G401.6 (cell line): ENCODE results near the gene PARD3.
"Not testable (repeated sequence)": the region's sequence is repeated elsewhere in the genome, so short reads cannot be mapped to it uniquely, and the experiment has no call there.

Source experiments
- FAIRE-seq: peaks from 2 replicates; lab custom pipeline; 2012; peaks lifted over from hg19 to GRCh38; lab: Jason Lieb, UNC

The PARD3 gene

DNA sequence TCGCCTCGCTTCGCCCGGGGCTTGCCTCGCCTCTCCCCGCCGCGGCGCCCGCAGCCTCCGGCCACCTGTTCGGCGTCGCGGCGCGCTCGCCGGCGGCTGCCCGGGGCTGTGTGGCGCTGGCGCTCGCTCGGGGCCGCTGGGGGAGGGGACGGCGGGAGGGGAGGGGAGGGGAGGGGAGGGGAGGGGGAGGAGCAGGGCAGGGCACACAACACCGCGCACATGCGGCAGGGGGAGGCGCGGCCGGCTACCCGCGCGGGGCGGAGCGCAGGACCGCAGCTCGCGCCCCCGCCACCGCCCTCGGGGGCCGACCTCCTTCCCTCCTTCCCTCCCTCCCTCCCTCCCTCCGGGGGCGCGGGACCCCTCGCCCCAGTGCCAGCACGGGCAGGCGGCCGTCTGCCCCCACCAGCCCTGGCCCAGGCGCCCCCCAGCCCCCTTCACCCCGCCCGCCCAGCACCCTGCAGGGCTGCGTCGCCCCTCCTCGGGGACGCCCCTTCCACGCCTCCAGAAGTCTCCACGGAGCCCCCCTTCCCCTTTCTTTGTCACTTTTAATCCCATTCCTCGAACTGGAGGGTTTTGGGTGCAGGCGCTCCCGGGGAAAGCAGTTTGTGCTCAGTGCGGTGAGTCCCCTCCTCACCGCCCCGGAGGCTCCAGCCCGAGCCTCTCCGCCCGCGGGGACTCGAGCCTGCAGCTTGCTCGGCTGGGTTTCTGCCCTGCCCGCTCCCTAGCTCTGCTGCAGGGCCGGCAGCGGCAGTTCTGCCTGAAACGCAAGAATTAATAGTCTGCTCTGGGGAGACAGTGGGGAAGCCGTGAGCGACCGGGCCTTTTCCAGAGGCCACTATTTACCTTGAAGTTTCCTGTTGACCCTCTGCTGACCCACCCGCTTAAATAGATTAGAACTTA lies at the start of gene PARD3:
TSS of gene PARD3 (minus strand) at position 112 of the 900 bp plus-strand sequence. CDS start 301 bp downstream, outside the sequence.
- FAIRE-seq: no peak

DNA sequence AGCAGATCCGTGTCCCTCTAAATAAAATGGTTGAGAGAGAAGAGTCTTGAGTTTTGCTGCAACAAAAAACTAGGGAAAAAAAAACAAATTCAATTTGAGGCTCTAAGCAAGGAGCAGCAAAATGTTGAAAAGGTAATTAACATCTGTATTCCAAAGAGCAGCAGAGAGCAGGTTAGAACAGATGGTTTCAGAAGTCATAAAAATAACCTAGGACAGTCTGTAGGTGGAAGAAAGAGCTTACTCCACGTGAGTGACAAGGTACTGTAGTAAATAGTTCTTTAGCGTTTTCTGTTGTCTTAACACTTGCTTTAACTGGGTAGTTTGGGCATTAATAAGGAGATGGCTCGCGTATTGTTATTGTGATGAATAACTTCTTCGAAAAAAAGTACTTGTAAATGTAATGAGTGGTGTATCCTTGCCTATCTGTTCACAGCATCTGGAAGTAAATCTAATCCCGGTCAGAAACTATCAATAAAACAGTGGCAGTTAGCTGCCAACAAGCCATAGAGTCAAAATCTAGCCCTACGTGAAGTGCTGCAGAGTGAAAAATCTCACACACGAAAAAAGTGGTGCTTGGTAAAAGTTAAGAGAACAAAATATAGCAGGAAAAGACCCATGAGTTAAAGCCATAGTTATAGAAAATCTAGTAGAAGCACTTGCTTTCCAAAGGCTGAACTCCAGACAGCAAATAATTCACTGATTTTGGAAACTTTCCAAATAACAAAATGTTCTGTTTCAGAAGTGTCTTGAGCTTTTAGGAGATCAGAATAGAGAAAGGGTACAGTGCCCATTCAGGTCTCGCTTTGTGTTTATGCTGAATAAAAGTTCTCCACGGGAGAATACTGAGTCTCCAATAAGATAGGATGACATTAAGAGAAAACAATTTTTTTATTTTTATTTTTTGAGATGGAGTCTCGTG lies 49.3 kb upstream of the PARD3 start:
- FAIRE-seq: no peak

DNA sequence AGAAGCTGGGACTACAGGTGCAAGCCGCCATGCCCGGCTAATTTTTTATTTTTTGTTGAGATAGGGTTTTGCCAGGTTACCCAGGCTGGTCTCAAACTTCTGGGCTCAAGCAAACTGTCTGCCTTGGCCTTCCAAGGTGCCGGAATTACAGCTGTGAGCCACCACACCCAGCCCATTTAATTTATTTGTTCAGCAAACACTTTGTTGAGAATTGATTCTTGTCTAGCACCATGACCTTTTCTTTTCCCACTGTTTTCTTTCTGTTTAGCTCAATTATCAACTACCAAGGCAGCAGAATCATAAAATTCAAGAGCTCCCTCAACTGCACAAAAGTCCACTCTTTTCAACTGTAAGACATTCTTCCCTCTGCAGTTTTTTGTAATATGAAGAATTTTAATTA lies 47.8 kb upstream of the PARD3 start:
- FAIRE-seq: no peak

DNA sequence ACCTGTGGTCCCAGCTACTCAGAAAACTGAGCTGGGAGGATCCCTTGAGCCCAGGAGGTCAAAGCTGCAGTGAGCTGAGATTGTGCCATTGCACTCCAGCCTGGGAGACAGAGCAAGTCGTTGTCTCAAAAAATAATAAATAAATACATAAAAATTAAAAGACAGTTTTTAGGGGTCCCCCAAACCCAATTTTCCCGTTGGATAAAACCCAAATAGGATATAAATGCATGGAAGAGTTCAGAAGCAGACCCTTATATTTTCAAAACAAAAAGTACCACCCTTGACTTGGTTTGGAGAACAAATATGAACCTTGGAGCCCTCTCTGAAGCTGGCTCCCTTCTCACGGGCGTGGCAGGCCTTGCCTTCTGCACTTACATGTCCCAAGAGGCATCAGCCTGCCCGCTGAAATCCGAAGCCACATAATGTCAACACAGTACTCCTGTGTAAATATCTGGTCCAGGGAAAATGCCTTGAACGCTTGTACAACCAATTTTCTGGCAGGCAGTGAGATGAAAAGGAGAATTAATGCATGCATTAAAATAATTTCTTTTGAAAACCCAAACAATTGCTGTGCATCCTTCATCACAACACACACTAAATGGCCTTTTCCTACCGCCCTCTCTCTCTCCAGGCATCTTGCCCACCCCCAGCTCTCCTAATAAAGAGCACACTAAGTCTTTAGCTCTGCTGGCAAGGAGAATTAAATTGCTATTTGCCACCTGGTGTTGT lies 46.4 kb upstream of the PARD3 start:
- FAIRE-seq: no peak

DNA sequence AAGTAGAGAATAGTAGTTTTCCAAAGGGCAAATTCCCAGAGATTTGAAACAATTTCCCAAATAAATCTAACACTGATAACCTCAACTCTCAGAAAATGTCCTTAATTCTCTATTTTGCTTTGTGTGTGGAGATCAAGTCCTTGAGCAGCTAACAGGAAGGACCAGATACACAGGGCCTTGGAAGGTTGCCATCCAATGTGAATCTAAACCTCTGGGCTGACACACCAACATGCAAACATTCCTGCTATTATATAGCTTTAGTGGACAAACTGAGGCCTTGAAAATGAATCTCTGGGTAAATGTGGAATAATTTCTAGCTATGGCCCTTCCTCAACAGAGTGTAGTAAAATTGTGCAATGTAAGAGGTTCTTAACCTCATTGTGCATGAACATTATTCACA lies 44.1 kb upstream of the PARD3 start:
- no peak for FAIRE-seq

DNA sequence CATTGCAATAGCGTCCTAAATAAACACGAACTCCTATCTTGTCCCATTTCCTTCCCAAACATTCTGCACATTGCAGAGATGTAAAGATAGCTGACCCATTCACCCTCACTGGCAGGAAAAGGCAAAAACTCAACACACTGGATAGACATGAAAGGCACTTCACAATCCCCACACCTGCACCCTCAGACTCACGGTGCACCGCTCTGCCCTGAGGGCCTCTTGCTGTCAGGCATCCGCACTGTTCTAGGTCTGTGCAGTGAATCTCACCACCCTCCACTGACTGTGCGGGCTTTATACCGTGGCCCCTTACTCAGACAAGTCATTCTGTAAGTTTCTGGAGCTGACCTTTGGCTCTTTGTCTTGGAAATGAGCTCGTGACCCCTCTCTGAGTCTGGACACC lies 42.9 kb upstream of the PARD3 start:
- FAIRE-seq: no peak

DNA sequence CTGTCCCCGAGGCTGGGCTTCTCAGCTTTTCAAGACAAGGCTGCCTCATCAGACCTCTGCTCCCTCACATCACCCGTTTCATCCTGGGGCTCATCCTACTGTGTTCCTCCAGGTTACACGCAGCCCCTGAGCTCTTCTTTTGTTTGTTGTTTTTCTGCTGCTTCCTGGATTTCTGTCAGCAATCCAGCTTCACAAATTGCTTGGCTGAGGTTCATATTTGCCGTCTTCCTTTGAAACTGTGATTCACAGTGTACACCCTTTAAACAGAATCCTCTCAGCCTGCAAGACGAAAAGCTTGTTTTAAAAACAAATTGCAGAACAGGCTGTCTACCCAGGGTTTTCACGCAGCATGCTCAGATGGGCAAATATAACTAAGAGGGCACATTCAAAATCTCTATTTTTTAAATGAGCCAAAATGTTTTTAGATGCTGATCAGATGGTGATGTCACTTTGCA lies 39.1 kb upstream of the PARD3 start:
- no peak for FAIRE-seq

DNA sequence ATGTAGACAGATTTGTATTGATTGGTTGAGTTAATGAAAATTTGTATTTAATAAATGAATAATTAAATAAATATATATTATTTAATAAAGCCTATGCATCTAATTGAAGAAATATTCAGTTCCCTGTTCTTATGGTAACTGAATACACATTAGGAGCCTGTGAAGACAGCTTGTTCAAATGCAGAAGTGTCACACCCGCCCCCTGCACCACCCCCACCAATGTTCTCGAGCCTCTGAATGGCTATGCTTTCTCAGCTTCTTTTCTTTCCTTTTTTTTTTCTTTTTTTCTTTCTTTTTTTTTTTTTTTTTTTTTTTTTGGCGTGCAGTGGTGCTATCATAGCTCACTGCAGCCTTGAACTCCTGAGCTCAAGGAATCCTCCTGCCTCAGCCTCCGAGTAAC lies 38.3 kb upstream of the PARD3 start:
- no peak for FAIRE-seq

DNA sequence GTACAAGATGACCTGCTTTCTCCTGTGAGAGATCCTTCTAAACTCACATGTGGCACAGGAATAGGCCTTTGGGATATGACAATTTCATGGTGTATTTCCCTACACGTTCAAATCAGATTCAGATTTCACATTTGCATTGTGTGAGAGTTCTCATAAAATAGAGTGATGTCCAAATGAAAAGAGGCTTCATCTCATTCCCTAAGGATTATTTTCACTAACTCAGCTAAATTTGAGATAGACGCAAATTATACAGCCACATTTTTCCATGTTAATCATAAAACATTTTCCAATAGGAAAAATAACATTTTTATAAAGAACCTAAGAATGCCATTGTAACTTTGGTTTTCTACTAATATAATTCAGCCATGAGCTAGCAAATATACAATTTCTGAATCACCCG lies 35.5 kb upstream of the PARD3 start:
- no peak for FAIRE-seq

DNA sequence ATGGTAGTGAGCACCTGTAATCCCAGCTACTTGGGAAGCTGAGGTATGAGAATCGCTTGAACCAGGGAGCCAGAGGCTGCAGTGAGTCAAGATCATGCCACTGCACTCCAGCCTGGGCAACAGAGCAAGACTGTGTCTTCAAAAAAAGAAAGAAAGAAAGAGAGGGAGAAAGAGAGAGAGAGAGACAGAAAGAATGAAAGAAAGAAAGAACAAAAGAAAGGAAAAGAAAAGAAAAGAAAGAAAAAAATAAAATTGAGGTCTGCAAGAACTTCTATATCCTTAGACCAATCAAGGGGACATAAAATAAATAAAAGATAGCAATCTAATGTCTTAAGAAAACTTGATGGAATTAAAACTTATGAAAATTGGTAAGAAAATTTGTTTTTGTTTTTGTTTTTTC lies 34.9 kb upstream of the PARD3 start:
- no peak for FAIRE-seq

DNA sequence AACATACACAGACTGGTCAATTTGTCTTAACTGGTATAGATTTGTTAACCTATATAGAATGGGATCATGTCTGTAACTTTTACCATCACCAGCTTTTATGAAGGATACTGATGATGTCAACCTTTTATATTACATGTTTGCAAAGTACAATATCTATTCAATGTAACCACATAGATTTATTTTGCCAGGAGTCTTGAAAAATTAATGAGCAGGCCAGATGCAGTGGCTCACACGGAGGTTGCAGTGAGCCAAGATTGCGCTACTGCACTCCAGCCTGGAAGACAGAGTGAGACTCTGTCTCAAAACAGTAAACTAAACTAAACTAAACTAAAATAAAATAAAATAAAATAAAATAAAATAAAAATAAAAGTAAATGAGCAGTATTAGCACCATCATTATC lies 30.0 kb upstream of the PARD3 start:
- no peak for FAIRE-seq

DNA sequence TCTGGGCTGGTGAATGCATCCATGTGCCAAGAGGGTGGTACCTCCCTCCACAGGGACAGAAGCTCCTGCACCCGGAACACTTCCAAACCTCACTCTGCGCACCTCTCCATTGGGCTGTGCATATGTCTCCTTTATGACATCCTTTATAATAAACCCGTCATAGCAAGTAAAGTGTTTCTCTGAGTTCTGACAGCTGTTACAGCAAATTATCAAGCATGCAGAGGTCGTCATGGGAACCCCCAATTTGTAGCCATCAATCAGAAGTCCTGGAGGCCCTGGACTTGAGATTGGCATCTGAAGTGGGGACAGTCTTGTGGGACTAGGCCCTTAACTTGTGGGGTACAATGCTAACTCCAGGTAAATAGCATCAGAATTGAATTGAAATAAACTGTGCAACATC lies 29.4 kb upstream of the PARD3 start:
- FAIRE-seq: no peak

DNA sequence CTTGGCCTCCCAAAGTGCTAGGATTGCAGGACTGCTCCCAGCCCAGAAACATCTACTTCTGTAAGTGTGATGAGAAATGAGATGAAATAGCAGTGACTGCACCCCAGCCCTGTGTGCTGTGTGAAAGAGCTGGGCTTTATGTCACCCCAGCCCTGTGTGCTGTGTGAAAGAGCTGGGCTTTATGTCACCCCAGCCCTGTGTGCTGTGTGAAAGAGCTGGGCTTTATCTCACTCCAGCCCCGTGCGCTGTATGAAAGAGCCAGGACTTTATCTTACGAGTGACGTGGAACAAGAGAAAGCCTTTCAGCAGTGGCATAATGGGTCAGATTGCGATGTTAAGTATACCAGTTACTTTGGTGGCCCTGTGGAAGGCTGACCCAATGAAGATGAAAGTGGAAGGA lies 28.4 kb upstream of the PARD3 start:
- FAIRE-seq: not testable (repeated sequence)

DNA sequence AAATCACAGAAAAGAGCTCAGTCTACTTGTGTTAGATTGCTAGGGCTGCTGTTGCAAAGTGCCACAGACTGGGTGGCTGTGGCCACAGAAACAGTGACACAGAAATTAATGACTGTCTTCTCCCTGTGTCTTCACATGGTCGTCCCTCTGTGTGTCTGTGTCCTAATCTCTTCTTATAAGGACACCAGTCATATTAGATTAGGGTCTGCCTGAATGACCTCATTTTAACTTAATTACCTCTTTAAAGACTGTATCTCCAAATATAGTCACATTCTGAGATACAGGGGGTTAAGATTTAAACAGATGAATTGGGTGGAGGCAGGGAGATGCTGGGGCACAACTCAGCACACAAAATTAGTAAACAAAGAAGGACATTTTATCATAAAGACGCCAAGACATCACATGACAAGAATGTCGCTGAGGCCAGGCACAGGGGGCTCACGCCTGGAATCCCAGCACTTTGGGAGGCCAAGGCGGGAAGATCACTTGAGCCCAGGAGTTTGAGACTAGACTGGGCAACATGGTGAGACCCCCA lies 23.3 kb upstream of the PARD3 start:
- FAIRE-seq: no peak

DNA sequence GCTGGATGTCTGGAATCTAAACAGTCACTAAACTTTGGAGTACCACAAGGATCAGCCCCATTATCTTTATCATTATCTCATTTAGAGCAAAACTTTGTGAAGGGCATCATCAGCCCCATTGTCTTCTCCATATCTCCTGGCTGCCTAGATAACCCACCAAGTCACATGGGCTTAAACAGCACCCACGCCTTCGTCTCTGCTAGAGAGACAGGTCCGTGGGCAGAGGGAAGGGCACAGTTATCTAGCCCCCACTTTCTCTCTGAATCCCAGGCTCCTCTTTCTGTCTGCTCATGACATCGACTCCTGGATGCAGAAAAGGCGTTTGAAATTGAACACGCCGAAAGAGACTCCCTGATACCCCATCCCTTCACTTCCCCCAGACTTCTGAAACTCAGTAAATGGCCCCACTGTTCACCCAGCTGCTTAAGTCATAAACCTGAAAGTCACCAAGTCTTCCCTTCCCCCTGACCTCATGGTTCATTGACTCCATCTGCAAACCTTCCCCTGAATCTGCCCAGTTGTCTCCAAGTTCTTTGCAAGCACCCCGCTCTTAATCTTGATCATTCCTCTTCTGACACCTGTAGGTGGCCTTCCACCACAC lies 20.9 kb upstream of the PARD3 start:
- no peak for FAIRE-seq

DNA sequence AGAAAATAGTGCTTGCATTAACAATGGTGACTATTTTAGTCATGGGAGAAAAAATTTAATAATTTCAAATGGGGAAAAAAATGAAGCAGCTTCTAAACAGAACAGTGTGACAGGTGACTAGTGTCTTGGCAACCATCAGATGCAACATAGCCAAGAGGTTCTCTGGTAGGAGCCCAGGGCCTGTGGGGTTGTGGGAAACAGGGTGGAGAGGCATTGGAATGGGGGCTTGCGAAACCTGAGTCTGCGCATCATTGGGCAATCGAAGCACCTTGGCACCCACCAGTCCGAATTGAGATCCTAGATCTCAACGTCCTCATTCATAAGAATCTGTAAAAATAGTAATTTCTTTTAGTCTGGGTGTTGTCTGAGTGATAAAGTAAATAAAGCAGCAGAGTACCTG lies 19.2 kb upstream of the PARD3 start:
- no peak for FAIRE-seq

DNA sequence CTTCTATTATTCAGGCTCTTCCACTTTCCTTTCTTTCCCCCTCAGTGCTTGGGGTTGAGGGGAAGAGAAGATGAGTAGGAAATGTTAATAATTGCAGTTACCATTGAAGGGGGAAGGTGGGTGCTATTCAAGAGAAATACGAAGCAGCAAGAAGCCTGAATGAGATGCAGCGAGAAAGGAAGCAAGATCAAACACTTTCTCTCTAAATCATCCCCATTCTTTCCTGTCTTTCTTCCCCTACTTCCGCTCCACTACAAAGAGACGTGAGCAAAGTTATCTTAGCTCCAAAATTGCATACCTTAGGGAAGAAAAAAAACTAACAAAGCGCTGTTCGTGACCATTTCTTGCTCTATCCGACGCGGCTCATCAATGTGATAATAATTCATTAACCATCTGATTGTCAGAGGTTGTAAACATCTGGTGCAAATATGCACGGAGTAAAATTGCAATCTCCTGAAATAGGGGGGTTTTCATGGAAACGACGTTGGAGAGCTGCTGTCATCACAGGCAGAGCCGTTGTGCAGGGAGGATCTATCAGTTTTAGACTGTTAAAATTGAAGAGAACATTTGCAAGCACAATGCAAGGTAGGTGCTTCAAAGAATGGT lies 15.2 kb upstream of the PARD3 start:
- no peak for FAIRE-seq

DNA sequence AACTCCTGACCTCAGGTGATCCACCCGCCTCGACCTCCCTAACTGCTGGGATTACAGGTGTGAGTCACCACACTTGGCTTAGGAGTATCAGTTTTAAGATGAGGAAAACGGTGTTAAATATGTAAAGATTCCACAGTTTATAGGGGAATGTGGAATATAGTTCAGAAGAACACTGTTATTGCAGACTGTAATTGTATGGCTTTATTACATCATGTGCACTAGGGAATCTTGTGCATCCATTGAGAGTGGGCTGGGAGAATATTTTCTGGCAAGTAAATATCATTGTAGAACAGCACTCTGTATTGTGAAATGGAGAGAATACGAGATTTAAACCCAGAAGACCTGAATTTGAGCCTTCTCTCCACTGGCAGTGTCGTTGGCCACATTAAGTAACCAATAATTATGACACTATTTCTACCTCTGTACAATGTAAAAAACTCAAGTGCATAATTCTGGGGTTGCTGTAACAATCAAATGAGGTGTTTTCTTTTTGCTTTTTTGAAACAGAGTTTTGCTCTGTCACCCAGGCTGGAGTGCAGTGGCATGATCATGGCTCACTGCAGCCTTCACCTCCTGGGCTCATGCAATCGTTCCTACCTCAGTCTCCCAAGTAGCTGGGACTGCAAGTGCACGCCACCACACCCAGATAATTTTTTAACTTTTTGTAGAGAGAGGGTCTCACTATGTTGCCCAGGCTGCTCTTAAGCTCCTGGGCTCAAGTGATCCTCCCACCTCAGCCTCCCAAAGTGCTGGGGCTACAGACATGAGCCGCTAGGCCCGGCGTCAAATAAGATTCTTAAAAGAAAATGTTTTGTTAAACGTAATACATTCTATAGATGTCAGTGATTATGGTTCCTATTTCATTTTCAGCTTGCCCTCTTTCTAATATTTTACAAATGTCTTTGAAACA lies 12.0 kb upstream of the PARD3 start:
- FAIRE-seq: no peak

DNA sequence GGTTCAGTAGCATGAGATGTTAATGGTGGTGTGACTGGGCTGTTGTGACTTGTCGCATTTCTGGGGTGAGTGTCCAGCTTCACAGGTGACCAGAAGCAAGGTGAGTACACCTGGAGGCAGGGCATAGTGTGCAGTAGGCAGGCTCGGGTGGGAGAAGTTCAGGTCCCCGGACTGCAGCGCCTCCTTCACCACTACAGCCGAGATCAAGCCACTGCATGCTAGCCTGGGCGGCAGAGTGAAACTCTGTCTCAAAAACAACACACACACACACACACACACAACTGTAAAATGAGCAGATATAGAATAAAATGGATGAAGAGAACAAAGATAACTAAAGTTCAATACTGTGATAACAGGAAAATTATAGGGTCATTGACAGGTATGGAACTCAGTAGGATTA lies 11.1 kb upstream of the PARD3 start:
- no peak for FAIRE-seq

DNA sequence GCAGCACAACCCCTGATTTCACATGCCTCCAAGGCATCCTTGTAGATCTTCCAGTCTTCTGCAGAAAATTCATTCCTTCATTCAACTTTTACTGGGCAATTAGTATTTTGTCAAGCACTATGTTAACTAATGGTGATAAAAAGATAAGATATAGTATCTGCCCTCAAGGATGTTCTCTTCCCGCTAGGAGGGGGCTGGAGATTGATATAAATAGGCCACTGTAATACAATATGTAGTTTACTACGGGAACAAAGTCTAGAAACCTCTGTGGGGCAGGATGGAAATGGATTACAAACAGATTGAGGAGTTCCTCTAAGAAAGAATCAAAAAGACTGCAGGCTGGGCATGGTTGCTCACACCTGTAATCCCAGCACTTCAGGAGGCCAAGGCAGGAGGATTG lies 10.3 kb upstream of the PARD3 start:
- no peak for FAIRE-seq
